Measurements from ENCODE around the gene DMD.

- TF ChIP-seq CTCF (conservative IDR thresholded peaks at IDR 0.05; ENCODE audit: low read length) (no peak), EZH2phosphoT487 (IDR thresholded peaks at IDR 0.05; ENCODE audit: borderline replicate concordance) (no peak)
Measured at GRCh38 chrX:31870267-31870666, 1341.1 kb downstream of the DMD start.
